ENCODE measurements around the gene SH3RF1.

DNA sequence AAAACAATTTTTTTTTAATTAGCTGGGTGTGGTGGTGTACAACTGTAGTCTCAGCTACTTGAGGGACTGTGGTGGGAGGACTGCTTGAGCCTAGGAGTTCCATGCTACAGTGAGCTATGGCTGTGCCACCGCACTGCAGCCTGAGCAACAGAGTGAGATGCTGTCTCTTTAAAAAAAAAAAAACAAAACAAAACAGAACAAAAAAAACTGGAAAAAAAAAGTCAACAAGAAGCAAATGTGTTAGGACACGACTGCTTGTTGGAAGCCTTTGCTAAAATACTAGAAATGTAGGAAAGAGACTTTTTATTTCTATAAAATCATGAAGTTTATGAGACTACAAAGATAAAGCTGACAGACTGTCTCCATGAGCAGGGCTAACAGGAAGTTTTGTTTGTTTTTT, 87.2 kb downstream of the SH3RF1 start:
- TF ChIP-seq POLR2A (IDR thresholded peaks at IDR 0.05) = no peak
- TF ChIP-seq, protein P1, sequence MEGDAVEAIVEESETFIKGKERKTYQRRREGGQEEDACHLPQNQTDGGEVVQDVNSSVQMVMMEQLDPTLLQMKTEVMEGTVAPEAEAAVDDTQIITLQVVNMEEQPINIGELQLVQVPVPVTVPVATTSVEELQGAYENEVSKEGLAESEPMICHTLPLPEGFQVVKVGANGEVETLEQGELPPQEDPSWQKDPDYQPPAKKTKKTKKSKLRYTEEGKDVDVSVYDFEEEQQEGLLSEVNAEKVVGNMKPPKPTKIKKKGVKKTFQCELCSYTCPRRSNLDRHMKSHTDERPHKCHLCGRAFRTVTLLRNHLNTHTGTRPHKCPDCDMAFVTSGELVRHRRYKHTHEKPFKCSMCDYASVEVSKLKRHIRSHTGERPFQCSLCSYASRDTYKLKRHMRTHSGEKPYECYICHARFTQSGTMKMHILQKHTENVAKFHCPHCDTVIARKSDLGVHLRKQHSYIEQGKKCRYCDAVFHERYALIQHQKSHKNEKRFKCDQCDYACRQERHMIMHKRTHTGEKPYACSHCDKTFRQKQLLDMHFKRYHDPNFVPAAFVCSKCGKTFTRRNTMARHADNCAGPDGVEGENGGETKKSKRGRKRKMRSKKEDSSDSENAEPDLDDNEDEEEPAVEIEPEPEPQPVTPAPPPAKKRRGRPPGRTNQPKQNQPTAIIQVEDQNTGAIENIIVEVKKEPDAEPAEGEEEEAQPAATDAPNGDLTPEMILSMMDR (IDR thresholded peaks at IDR 0.05) = no peak

Measured in body of pancreas (tissue), 4 donors.